Colonic mucosa (tissue), 4 donors: Measurements from ENCODE around the gene PAN2. TPM values are rescaled to one million over a fixed set of nuclear protein-coding genes. Genes with fewer than 3 reads are reported as not detected.

Source experiments
- DNase-seq: peaks from one replicate; pipeline ENCODE4 v3.0.0-alpha.2; 2020
- H3K27ac ChIP-seq: fragments of 200-600 bp; one replicate; pipeline ENCODE4 v1.8.0; 2021
- H3K27me3 ChIP-seq: fragments of 200-600 bp; one replicate; pipeline ENCODE4 v1.8.0; 2021
- H3K36me3 ChIP-seq: fragments of 200-600 bp; one replicate; pipeline ENCODE4 v1.8.0; 2021
- H3K4me1 ChIP-seq: fragments of 200-600 bp; one replicate; pipeline ENCODE4 v1.8.0; 2021; ENCODE audit warnings: mild to moderate bottlenecking
- H3K4me3 ChIP-seq: fragments of 200-600 bp; one replicate; pipeline ENCODE4 v1.8.0; 2021
- H3K9ac ChIP-seq, 2 donors: one replicate each; pipeline ENCODE4 v1.7.0; 2013; ENCODE audit warnings: control low read depth in 2 of 2, low read depth in 2 of 2, low read length in 2 of 2
- H3K9me3 ChIP-seq: fragments of 200-600 bp; one replicate; pipeline ENCODE4 v1.8.0; 2021
- intact Hi-C: fragments of 100-400 bp; cut with DNase I; formaldehyde crosslinking; loops from one replicate; pipeline ENCODE4 v1.14.1; 2022
- total RNA-seq, 2 donors: library from RNA; stranded (reverse); fragmentation: NEBNext Ultra II Directional in 1 of 2; extraction: Animal tissue kit (Norgen Biotek cat#: 25700) in 1 of 2; gene quantifications; one replicate each; pipeline ENCODE4 v1.2.1, GENCODE V29; 2021
- TF ChIP-seq, protein P1 (sequence below): fragments of 200-600 bp; IDR thresholded peaks from one replicate; pipeline ENCODE4 v1.8.0; 2022; ENCODE audit warnings: antibody characterized with exemption, mild to moderate bottlenecking
- donor health status: healthy.
- donor health status: DM: no; HTN: no; CAD: no.
- donor health status: DM: no; HTN: no; CAD: no.

The PAN2 gene
- total RNA-seq, 2 donors from 2014 or later = 48.1 to 68.0 TPM

DNA sequence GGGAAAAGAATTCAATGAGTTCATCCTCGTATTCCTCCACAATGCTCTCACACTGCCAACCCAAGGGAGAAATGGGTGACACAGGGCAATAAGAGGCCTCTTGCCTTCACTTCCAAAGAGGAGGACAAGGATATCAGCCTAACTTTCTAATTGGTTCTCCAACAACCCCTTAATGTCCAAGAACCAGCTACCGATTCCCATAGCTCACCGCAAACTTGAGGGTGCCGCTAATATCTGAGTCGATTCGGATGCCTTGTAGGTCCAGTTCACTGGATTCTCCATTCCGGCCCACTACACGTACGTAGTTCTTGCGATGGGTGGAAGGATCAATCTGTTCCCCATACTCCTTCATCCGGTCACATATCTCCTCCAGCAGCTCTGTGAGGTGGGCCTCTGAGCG, 22.8 kb downstream of the PAN2 start:
- H3K4me1 ChIP-seq = peaks cover 7% of the 10 kb centered on the region
- no peaks in the 10 kb centered on the region for H3K9me3 ChIP-seq
- no peak overlapping the region for H3K9ac ChIP-seq
- H3K4me3 ChIP-seq = no peak overlapping the region
- H3K27ac ChIP-seq = no peak overlapping the region
- H3K27me3 ChIP-seq = no peaks in the 10 kb centered on the region
- DNase-seq = no peak
- peaks cover 8% of the 10 kb centered on the region for H3K36me3 ChIP-seq
- TF ChIP-seq, protein P1, sequence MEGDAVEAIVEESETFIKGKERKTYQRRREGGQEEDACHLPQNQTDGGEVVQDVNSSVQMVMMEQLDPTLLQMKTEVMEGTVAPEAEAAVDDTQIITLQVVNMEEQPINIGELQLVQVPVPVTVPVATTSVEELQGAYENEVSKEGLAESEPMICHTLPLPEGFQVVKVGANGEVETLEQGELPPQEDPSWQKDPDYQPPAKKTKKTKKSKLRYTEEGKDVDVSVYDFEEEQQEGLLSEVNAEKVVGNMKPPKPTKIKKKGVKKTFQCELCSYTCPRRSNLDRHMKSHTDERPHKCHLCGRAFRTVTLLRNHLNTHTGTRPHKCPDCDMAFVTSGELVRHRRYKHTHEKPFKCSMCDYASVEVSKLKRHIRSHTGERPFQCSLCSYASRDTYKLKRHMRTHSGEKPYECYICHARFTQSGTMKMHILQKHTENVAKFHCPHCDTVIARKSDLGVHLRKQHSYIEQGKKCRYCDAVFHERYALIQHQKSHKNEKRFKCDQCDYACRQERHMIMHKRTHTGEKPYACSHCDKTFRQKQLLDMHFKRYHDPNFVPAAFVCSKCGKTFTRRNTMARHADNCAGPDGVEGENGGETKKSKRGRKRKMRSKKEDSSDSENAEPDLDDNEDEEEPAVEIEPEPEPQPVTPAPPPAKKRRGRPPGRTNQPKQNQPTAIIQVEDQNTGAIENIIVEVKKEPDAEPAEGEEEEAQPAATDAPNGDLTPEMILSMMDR = no peak
- intact Hi-C loops = no loop called here

DNA sequence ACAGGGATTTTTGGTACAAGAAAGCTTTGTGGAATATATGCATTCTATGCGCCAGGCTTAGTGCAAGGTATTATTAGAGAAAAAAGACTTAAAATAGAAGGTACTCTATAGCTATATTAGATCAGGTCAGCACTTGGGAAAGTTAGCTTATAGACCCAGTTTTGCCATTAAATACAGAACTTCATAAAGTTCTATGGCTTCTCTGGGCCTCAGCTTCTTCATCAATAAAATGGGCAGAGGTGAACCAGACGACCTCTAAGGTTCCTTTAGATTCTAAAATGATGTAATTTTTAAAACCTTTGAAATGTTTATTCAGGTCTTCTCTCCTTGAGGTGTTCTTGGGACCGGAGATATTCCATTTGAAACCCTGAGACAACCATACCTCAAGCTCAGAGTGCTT, 25.1 kb downstream of the PAN2 start:
- TF ChIP-seq, protein P1 = no peak
- no peak overlapping the region for H3K4me3 ChIP-seq
- intact Hi-C loops = no loop called here
- H3K36me3 ChIP-seq = peaks cover 8% of the 10 kb centered on the region
- H3K9ac ChIP-seq = no peak overlapping the region
- no peak for DNase-seq
- no peak overlapping the region for H3K27ac ChIP-seq
- no peaks in the 10 kb centered on the region for H3K4me1 ChIP-seq
- H3K27me3 ChIP-seq = no peaks in the 10 kb centered on the region
- H3K9me3 ChIP-seq = no peaks in the 10 kb centered on the region

DNA sequence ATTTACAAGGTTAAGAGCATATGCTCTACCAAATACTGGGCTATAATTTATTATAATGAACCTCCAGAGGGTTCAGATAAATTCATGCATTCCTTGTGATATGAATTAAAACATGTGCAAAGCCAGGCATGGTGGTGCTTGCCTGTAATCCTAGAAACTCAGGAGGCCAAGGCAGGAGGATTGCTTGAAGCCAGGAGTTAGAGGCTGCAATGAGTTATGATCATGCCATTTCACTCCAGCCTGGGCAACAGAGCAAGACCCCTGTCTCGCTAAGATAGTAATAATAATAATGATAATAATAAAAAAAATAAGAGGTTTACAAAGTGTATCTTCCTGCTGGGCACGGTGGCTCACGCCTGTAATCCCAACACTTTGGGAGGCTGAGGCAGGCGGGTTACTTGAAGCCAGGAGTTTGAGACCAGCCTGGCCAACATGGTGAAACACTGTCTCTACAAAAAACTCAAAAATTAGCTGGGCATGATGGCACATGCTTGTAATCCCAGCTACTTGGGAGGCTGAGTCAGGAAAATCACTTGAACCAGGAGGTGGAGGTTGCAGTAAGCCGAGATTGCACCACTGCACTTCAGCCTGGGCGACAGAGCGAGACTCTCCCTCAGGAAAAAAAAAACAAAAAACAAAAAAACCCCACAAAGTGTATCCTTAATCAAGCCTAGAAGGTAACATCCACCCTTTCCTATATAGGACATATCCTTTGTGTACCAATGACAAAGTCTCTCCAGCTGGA, 26.4 kb downstream of the PAN2 start:
- Histone ChIP-seq H3K27ac (no peak overlapping the region), H3K36me3 (peaks cover 8% of the 10 kb centered on the region), H3K9me3 (no peaks in the 10 kb centered on the region), H3K4me1 (no peaks in the 10 kb centered on the region), H3K9ac (no peak overlapping the region), H3K27me3 (no peaks in the 10 kb centered on the region), H3K4me3 (no peak overlapping the region)
- intact Hi-C loops = no loop called here
- TF ChIP-seq, protein P1 = no peak
- no peak for DNase-seq

DNA sequence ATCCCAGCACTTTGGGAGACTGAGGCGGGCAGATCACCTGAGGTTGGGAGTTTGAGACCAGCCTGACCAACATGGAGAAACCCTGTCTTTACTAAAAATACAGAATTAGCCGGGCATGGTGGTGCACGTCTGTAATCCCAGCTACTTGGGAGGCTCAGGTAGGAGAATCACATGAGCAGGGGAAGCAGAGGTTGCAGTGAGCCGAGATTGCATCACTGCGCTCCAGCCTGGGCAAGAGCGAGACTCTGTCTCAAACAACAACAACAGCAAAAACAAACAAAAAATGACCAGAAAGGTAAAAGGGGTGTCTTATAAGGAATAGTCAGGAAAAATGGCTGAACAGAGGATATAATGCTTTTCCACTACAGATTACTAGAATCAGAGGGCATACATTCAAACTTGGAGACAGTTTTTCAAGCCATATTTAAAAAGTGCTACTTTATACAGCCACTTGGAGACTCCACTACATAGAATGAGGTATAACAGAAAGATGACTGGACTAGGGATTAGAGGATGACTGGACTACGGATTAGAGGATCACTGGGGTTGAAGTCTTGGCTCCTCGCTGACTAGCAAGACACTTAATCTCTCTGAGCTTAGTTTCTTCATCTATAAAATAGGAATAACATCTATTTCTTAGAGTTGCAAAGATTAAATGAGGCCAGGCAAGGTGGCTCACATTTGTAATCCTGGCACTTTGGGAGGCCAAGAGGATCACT, 28.8 kb downstream of the PAN2 start:
- DNase-seq = no peak
- Histone ChIP-seq H3K27me3 (no peaks in the 10 kb centered on the region), H3K27ac (no peak overlapping the region), H3K9ac (no peak overlapping the region), H3K4me1 (peaks cover 2% of the 10 kb centered on the region), H3K36me3 (no peaks in the 10 kb centered on the region), H3K4me3 (no peak overlapping the region), H3K9me3 (no peaks in the 10 kb centered on the region)
- TF ChIP-seq, protein P1 = no peak
- intact Hi-C loops = no loop called here

DNA sequence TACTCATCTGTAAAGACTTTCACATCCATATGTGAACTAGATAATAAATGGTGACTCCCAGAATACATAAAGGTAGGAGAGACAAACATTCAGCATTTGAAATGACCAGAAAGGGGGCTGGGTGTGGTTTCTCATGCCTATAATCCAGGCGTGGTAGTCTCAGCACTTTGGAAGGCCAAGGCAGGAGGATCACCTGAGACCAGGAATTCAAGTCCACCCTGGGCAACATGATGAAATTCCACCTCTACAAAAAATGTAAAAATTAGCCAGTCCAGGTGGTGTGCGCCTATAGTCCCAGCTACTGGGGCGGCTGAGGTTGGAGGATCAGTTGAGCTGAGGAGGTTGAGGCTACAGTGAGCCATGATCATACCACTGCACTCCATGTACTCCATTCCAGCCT, 29.5 kb downstream of the PAN2 start:
- no peak for DNase-seq
- Histone ChIP-seq H3K27ac (no peak overlapping the region), H3K36me3 (no peaks in the 10 kb centered on the region), H3K9me3 (no peaks in the 10 kb centered on the region), H3K4me1 (peaks cover 2% of the 10 kb centered on the region), H3K9ac (no peak overlapping the region), H3K27me3 (no peaks in the 10 kb centered on the region), H3K4me3 (no peak overlapping the region)
- intact Hi-C loops = no loop called here
- TF ChIP-seq, protein P1 = no peak
